PC-3 (cell line): Measurements from ENCODE around the gene TBX10.

Experiments used
- CTCF ChIP-seq: fragments of 300-600 bp; sonication (generic); conservative IDR thresholded peaks from 2 replicates; pipeline ENCODE4 v1.5.1; 2017; ENCODE audit warnings: antibody characterized with exemption, low read depth, mild to moderate bottlenecking, low read length
- EZH2 ChIP-seq: fragments of 300-600 bp; sonication (generic); IDR thresholded peaks from one replicate; pipeline ENCODE4 v1.6.1; 2017; ENCODE audit warnings: antibody characterized with exemption, mild to moderate bottlenecking, low read length; ENCODE audit not compliant: unreplicated experiment
- EZH2phosphoT487 ChIP-seq: fragments of 300-600 bp; sonication (generic); IDR thresholded peaks from 2 replicates; pipeline ENCODE4 v1.6.1; 2018; ENCODE audit warnings: mild to moderate bottlenecking, antibody characterized with exemption, low read length, borderline replicate concordance

GRCh38 chr11:67611704-67612587, 27.6 kb downstream of the TBX10 start:
- TF ChIP-seq CTCF (no peak), EZH2 (no peak), EZH2phosphoT487 (no peak)
